T-helper 2 cell treated with Interferon-gamma antibody and Interleukin-4, amounts not matched to agents 5 μg/mL and 100 μg/mL, for 36 hours (primary cell): Measurements from ENCODE around the gene SASH1.

ENCODE experiments used
- DNase-seq: peaks from one replicate; pipeline ENCODE4 v3.0.0; 2021; ENCODE audit warnings: low spot score
- H3K27ac Mint-ChIP-seq: one replicate; pipeline ENCODE4 v1.8.0; 2021; ENCODE audit warnings: mild to moderate bottlenecking, mixed read lengths
- H3K27me3 Mint-ChIP-seq: one replicate; pipeline ENCODE4 v1.8.0; 2021; ENCODE audit warnings: low read depth, mixed read lengths
- H3K36me3 Mint-ChIP-seq: one replicate; pipeline ENCODE4 v1.8.0; 2021; ENCODE audit warnings: low read depth, mixed read lengths
- H3K4me1 Mint-ChIP-seq: one replicate; pipeline ENCODE4 v1.8.0; 2021; ENCODE audit warnings: low read depth, mixed read lengths
- H3K4me3 Mint-ChIP-seq: one replicate; pipeline ENCODE4 v1.8.0; 2022; ENCODE audit warnings: mild to moderate bottlenecking, moderate library complexity, mixed read lengths
- H3K9me3 Mint-ChIP-seq: one replicate; pipeline ENCODE4 v1.8.0; 2021; ENCODE audit warnings: mixed read lengths

The SASH1 gene

GRCh38 chr6:148593130-148593812 is 250.6 kb downstream of the SASH1 start:
- no peak overlapping the region for H3K27ac Mint-ChIP-seq

GRCh38 chr6:148593813-148594170 is 251.2 kb downstream of the SASH1 start:
- Mint-ChIP-seq H3K9me3 (no peaks in the 10 kb centered on the region), H3K27ac (no peak overlapping the region), H3K4me3 (no peak overlapping the region), H3K4me1 (no peaks in the 10 kb centered on the region), H3K36me3 (no peaks in the 10 kb centered on the region), H3K27me3 (no peaks in the 10 kb centered on the region)
- DNase-seq: no peak

More at GRCh38 chr6:148593130-148593812, 250.6 kb downstream of the SASH1 start:
- Mint-ChIP-seq H3K9me3 (no peaks in the 10 kb centered on the region), H3K4me3 (no peak overlapping the region), H3K36me3 (no peaks in the 10 kb centered on the region), H3K4me1 (no peaks in the 10 kb centered on the region), H3K27me3 (no peaks in the 10 kb centered on the region)
- DNase-seq: no peak

GRCh38 chr6:148595550-148595949 is 252.9 kb downstream of the SASH1 start:
- no peaks in the 10 kb centered on the region for H3K4me1 Mint-ChIP-seq
- H3K4me3 Mint-ChIP-seq: no peak overlapping the region
- no peak overlapping the region for H3K27ac Mint-ChIP-seq
- H3K36me3 Mint-ChIP-seq: no peaks in the 10 kb centered on the region
- H3K9me3 Mint-ChIP-seq: no peaks in the 10 kb centered on the region
- H3K27me3 Mint-ChIP-seq: no peaks in the 10 kb centered on the region
- DNase-seq: no peak

GRCh38 chr6:148596891-148597455 is 254.3 kb downstream of the SASH1 start:
- H3K36me3 Mint-ChIP-seq: no peaks in the 10 kb centered on the region
- H3K4me3 Mint-ChIP-seq: no peak overlapping the region
- H3K9me3 Mint-ChIP-seq: no peaks in the 10 kb centered on the region
- no peaks in the 10 kb centered on the region for H3K4me1 Mint-ChIP-seq
- H3K27ac Mint-ChIP-seq: no peak overlapping the region
- H3K27me3 Mint-ChIP-seq: no peaks in the 10 kb centered on the region
- no peak for DNase-seq

- Mint-ChIP-seq H3K4me1 (no peaks in the 10 kb centered on the region), H3K4me3 (no peak overlapping the region), H3K27ac (no peak overlapping the region), H3K36me3 (no peaks in the 10 kb centered on the region), H3K27me3 (no peaks in the 10 kb centered on the region), H3K9me3 (no peaks in the 10 kb centered on the region)
- DNase-seq: no peak
Measured at GRCh38 chr6:148598724-148599123, 256.1 kb downstream of the SASH1 start.

GRCh38 chr6:148599967-148600426 is 257.4 kb downstream of the SASH1 start:
- Mint-ChIP-seq H3K27me3 (peaks cover 6% of the 10 kb centered on the region), H3K4me1 (no peaks in the 10 kb centered on the region), H3K27ac (no peak overlapping the region), H3K36me3 (no peaks in the 10 kb centered on the region), H3K4me3 (no peak overlapping the region), H3K9me3 (no peaks in the 10 kb centered on the region)
- DNase-seq: no peak
